H9 (cell line): ENCODE data around the gene CDKAL1. TPM values are rescaled to one million over a fixed set of nuclear protein-coding genes. Genes with fewer than 3 reads are reported as not detected.

ENCODE experiments used
- DNase-seq: peaks from one replicate; pipeline ENCODE4 v3.0.0-alpha.2; 2017
- H2AFZ ChIP-seq: one replicate; pipeline ENCODE4 v1.6.1; 2013; ENCODE audit warnings: mild to moderate bottlenecking, low read length, control low read depth, moderate library complexity
- H2AK5ac ChIP-seq: 2 replicates; pipeline ENCODE4 v1.6.1; 2013; ENCODE audit warnings: low read length, control low read depth, mixed read lengths; ENCODE audit not compliant: insufficient read length
- H2BK120ac ChIP-seq: one replicate; pipeline ENCODE4 v1.6.1; 2013; ENCODE audit warnings: low read depth, mild to moderate bottlenecking, low read length, control low read depth, inconsistent platforms; ENCODE audit not compliant: poor library complexity, severe bottlenecking
- H2BK12ac ChIP-seq: 2 replicates; pipeline ENCODE4 v1.6.1; 2013; ENCODE audit warnings: low read length, control low read depth, mixed read lengths, low read depth; ENCODE audit not compliant: insufficient read length
- H2BK15ac ChIP-seq: 2 replicates; pipeline ENCODE4 v1.6.1; 2013; ENCODE audit warnings: low read depth, low read length, control low read depth
- H2BK20ac ChIP-seq: one replicate; pipeline ENCODE4 v1.6.1; 2013; ENCODE audit warnings: low read depth, mild to moderate bottlenecking, low read length, control low read depth, inconsistent platforms; ENCODE audit not compliant: poor library complexity, severe bottlenecking
- H2BK5ac ChIP-seq: 2 replicates; pipeline ENCODE4 v1.6.1; 2013; ENCODE audit warnings: low read length, control low read depth, mixed read lengths; ENCODE audit not compliant: insufficient read length
- H3K14ac ChIP-seq: 2 replicates; pipeline ENCODE4 v1.6.1; 2013; ENCODE audit warnings: low read length, control low read depth; ENCODE audit not compliant: insufficient read depth
- H3K18ac ChIP-seq: 2 replicates; pipeline ENCODE4 v1.6.1; 2013; ENCODE audit warnings: low read depth, mild to moderate bottlenecking, mixed read lengths, low read length, control low read depth; ENCODE audit not compliant: insufficient read length
- H3K23ac ChIP-seq: 2 replicates; pipeline ENCODE4 v1.6.1; 2013; ENCODE audit warnings: low read length, control low read depth, mixed read lengths, low read depth; ENCODE audit not compliant: insufficient read length
- H3K23me2 ChIP-seq: 2 replicates; pipeline ENCODE4 v1.6.1; 2013; ENCODE audit warnings: low read depth, mild to moderate bottlenecking, mixed read lengths, low read length, control low read depth; ENCODE audit not compliant: insufficient read length, poor library complexity, severe bottlenecking
- H3K27ac ChIP-seq: 2 replicates; pipeline ENCODE4 v1.5.1; 2013; ENCODE audit warnings: low read length, control low read depth, mixed read lengths, low read depth; ENCODE audit not compliant: insufficient read length
- H3K27me3 ChIP-seq: 2 replicates; pipeline ENCODE4 v1.6.1; 2013; ENCODE audit warnings: low read length, control low read depth, inconsistent platforms; ENCODE audit not compliant: insufficient read depth
- H3K4ac ChIP-seq: 2 replicates; pipeline ENCODE4 v1.6.1; 2013; ENCODE audit warnings: low read depth, mild to moderate bottlenecking, control low read depth, inconsistent platforms, low read length, moderate library complexity
- H3K4me1 ChIP-seq: 2 replicates; pipeline ENCODE4 v1.6.1; 2013; ENCODE audit warnings: low read length, control low read depth, inconsistent platforms; ENCODE audit not compliant: insufficient read depth
- H3K4me2 ChIP-seq: 2 replicates; pipeline ENCODE4 v1.6.1; 2013; ENCODE audit warnings: low read length, control low read depth, mixed read lengths; ENCODE audit not compliant: insufficient read length, insufficient read depth
- H3K56ac ChIP-seq: 2 replicates; pipeline ENCODE4 v1.6.1; 2013; ENCODE audit warnings: low read depth, mild to moderate bottlenecking, mixed read lengths, low read length, control low read depth; ENCODE audit not compliant: insufficient read length
- H3K79me1 ChIP-seq: 2 replicates; pipeline ENCODE4 v1.6.1; 2013; ENCODE audit warnings: low read depth, mild to moderate bottlenecking, moderate library complexity, low read length, control low read depth, inconsistent platforms; ENCODE audit not compliant: insufficient read depth, poor library complexity, severe bottlenecking
- H3K79me2 ChIP-seq: 2 replicates; pipeline ENCODE4 v1.6.1; 2013; ENCODE audit warnings: low read length, control low read depth, inconsistent platforms; ENCODE audit not compliant: insufficient read depth
- H3K9ac ChIP-seq: 2 replicates; pipeline ENCODE4 v1.6.1; 2013; ENCODE audit warnings: low read length, control low read depth, mixed read lengths; ENCODE audit not compliant: insufficient read length; ENCODE audit errors: extremely low read depth
- H3K9me3 ChIP-seq: one replicate; pipeline ENCODE4 v1.6.1; 2013; ENCODE audit warnings: low read depth, low read length, inconsistent platforms; ENCODE audit not compliant: control insufficient read depth
- H3T11ph ChIP-seq: one replicate; pipeline ENCODE4 v1.6.1; 2013; ENCODE audit warnings: mild to moderate bottlenecking, low read length, control low read depth, inconsistent platforms
- H4K20me1 ChIP-seq: one replicate; pipeline ENCODE4 v1.6.1; 2013; ENCODE audit not compliant: control insufficient read depth, insufficient read length, insufficient read depth
- H4K5ac ChIP-seq: 2 replicates; pipeline ENCODE4 v1.6.1; 2013; ENCODE audit warnings: low read depth, mild to moderate bottlenecking, mixed read lengths, low read length, control low read depth; ENCODE audit not compliant: insufficient read length
- H4K8ac ChIP-seq: replicated peaks from 2 replicates; pipeline ENCODE4 v1.6.1; 2013; ENCODE audit warnings: low read length, control low read depth, mixed read lengths, low read depth; ENCODE audit not compliant: insufficient read length
- H4K91ac ChIP-seq: 2 replicates; pipeline ENCODE4 v1.6.1; 2013; ENCODE audit warnings: low read depth, mild to moderate bottlenecking, moderate library complexity, mixed read lengths, low read length, control low read depth; ENCODE audit not compliant: insufficient read length
- H3K27ac Mint-ChIP-seq, 3 experiments: 2 replicates in 2 of 3; 3 replicates in 1 of 3; pipeline ENCODE4 v1.8.0; 2020 to 2021; ENCODE audit warnings: mixed read lengths in 3 of 3, mild to moderate bottlenecking in 1 of 3, moderate library complexity in 1 of 3
- H3K27me3 Mint-ChIP-seq: 2 replicates; pipeline ENCODE4 v1.8.0; 2021; ENCODE audit warnings: low read depth, mild to moderate bottlenecking, moderate library complexity, mixed read lengths
- H3K36me3 Mint-ChIP-seq, 3 experiments: 2 replicates in 2 of 3; 3 replicates in 1 of 3; pipeline ENCODE4 v1.8.0; 2020 to 2021; ENCODE audit warnings: low read depth in 3 of 3, mixed read lengths in 3 of 3; ENCODE audit not compliant: insufficient read depth in 1 of 3
- H3K4me1 Mint-ChIP-seq, 2 experiments: 2 replicates each; pipeline ENCODE4 v1.8.0; 2020; ENCODE audit warnings: mixed read lengths in 2 of 2
- H3K4me3 Mint-ChIP-seq, 2 experiments: 2 replicates in 1 of 2; 3 replicates in 1 of 2; pipeline ENCODE4 v1.8.0; 2020 to 2021; ENCODE audit warnings: mild to moderate bottlenecking in 2 of 2, mixed read lengths in 2 of 2, moderate library complexity in 1 of 2
- H3K9me3 Mint-ChIP-seq, 2 experiments: 2 replicates in 1 of 2; 3 replicates in 1 of 2; pipeline ENCODE4 v1.8.0; 2020; ENCODE audit warnings: mild to moderate bottlenecking in 2 of 2, mixed read lengths in 2 of 2, moderate library complexity in 1 of 2
- CTCF ChIP-seq: fragments of 200-600 bp; sonication (generic); conservative IDR thresholded peaks from 3 replicates; pipeline ENCODE4 v1.8.0; 2021; ENCODE audit warnings: antibody characterized with exemption, mild to moderate bottlenecking
- WGBS: extraction: QIAGEN DNeasy Blood & Tissue Kit; methylation state at CpG from one replicate; pipeline ENCODE4 v1.1.7; 2013; ENCODE audit warnings: missing lambda C conversion rate, low lambda C conversion rate, mixed read lengths; ENCODE audit not compliant: insufficient read length; ENCODE audit errors: extremely low coverage; 5-methylcytosine and 5-hydroxymethylcytosine counted together
- total RNA-seq: library from RNA; stranded (reverse); gene quantifications from 2 replicates; pipeline ENCODE4 v1.2.1, GENCODE V29; 2021

CDKAL1 gene
- total RNA-seq, 1 experiment from 2014 or later = 23.0 TPM

GRCh38 chr6:20826378-20826777 is 292.1 kb downstream of the CDKAL1 start:
- H4K8ac ChIP-seq = no peak overlapping the region
- H3K4me2 ChIP-seq = no peak overlapping the region
- no peaks in the 10 kb centered on the region for H3K27me3 Mint-ChIP-seq
- no peak overlapping the region; a peak in 1 of 7 replicates for H3K27ac Mint-ChIP-seq
- H3K56ac ChIP-seq = no peak overlapping the region
- no peak overlapping the region for H3K14ac ChIP-seq
- no peak overlapping the region for H3K18ac ChIP-seq
- no peak for DNase-seq
- no peak overlapping the region for H3K9ac ChIP-seq
- H3K23me2 ChIP-seq = no peaks in the 10 kb centered on the region
- no peak overlapping the region for H2BK120ac ChIP-seq
- no peaks in the 10 kb centered on the region for H3K27me3 ChIP-seq
- H2BK12ac ChIP-seq = no peak overlapping the region
- no peak overlapping the region for H3K27ac ChIP-seq
- no peaks in the 10 kb centered on the region for H3K79me1 ChIP-seq
- H3K4me1 ChIP-seq = no peaks in the 10 kb centered on the region
- H3K4me1 Mint-ChIP-seq = no peaks in the 10 kb centered on the region; a peak in 2 of 4 replicates
- no peak overlapping the region for H3K4ac ChIP-seq
- H3K23ac ChIP-seq = no peak overlapping the region
- no peaks in the 10 kb centered on the region for H3K9me3 Mint-ChIP-seq
- no peaks in the 10 kb centered on the region for H4K20me1 ChIP-seq
- H2BK20ac ChIP-seq = no peak overlapping the region
- H3K4me3 Mint-ChIP-seq = no peak overlapping the region
- H2AK5ac ChIP-seq = no peak overlapping the region
- no peaks in the 10 kb centered on the region for H3K79me2 ChIP-seq
- H2AFZ ChIP-seq = no peak overlapping the region
- no peak overlapping the region for H4K5ac ChIP-seq
- H2BK5ac ChIP-seq = no peak overlapping the region
- no peak overlapping the region for H2BK15ac ChIP-seq
- no peak overlapping the region for H3T11ph ChIP-seq
- H3K9me3 ChIP-seq = no peaks in the 10 kb centered on the region
- H3K36me3 Mint-ChIP-seq = peaks cover 0 to 3% (median 0%) of the 10 kb centered on the region in 3 experiments; a peak in 2 of 7 replicates
- WGBS = no CpG with 5 or more reads among the region's 6 CpGs
- TF ChIP-seq CTCF = no peak
- H4K91ac ChIP-seq = no peak overlapping the region
